Measurements from ENCODE around the gene MEGF11.

MEGF11 gene

GRCh38 chr15:65926459-65926858 is 327.1 kb downstream of the MEGF11 start:
- no peaks in the 10 kb centered on the region for H3K36me3 ChIP-seq (ENCODE audit: insufficient read depth, low read length)
- H4K20me1 ChIP-seq (ENCODE audit: insufficient read depth, low read length, poor library complexity, severe bottlenecking) = no peaks in the 10 kb centered on the region
- H3K9ac ChIP-seq (ENCODE audit: low read depth, low read length, poor library complexity, severe bottlenecking) = no peak overlapping the region
- H3K4me1 ChIP-seq (ENCODE audit: insufficient read depth, low read length, poor library complexity, severe bottlenecking) = no peaks in the 10 kb centered on the region
- no peaks in the 10 kb centered on the region for H3K9me3 ChIP-seq (ENCODE audit: insufficient read depth, low read depth, low read length)
- H3K79me2 ChIP-seq (ENCODE audit: insufficient read depth, low read length) = no peaks in the 10 kb centered on the region
- no peaks in the 10 kb centered on the region for H3K9me2 ChIP-seq (replicated peaks; ENCODE audit: low read depth, low read length)
- H3K4me3 ChIP-seq (ENCODE audit: low read length, poor library complexity, severe bottlenecking) = no peak overlapping the region
- H3F3A ChIP-seq (ENCODE audit: low read depth) = no peaks in the 10 kb centered on the region
- H3K27me3 ChIP-seq (ENCODE audit: insufficient read depth, low read length, poor library complexity, severe bottlenecking) = no peaks in the 10 kb centered on the region
- no peak overlapping the region for H2AFZ ChIP-seq (ENCODE audit: low read length)
- TF ChIP-seq CTCF (conservative IDR thresholded peaks at IDR 0.05; ENCODE audit: low read length) = no peak
- no peak for TF ChIP-seq EZH2phosphoT487 (IDR thresholded peaks at IDR 0.05; ENCODE audit: borderline replicate concordance)
- no peak overlapping the region for H3K4me2 ChIP-seq (ENCODE audit: low read depth, low read length, poor library complexity, severe bottlenecking)

GRCh38 chr15:65925338-65925737 is 328.2 kb downstream of the MEGF11 start:
- TF ChIP-seq CTCF (conservative IDR thresholded peaks at IDR 0.05; ENCODE audit: low read length) = no peak
- no peak for TF ChIP-seq EZH2phosphoT487 (IDR thresholded peaks at IDR 0.05; ENCODE audit: borderline replicate concordance)

GRCh38 chr15:65924004-65924403 is 329.5 kb downstream of the MEGF11 start:
- Histone ChIP-seq H3K9me2 (replicated peaks; ENCODE audit: low read depth, low read length) (no peaks in the 10 kb centered on the region), H3K9me3 (ENCODE audit: insufficient read depth, low read depth, low read length) (no peaks in the 10 kb centered on the region), H2AFZ (ENCODE audit: low read length) (no peak overlapping the region), H3K36me3 (ENCODE audit: insufficient read depth, low read length) (no peaks in the 10 kb centered on the region), H3K4me3 (ENCODE audit: low read length, poor library complexity, severe bottlenecking) (no peak overlapping the region), H3K79me2 (ENCODE audit: insufficient read depth, low read length) (no peaks in the 10 kb centered on the region), H3K4me1 (ENCODE audit: insufficient read depth, low read length, poor library complexity, severe bottlenecking) (no peaks in the 10 kb centered on the region), H3F3A (ENCODE audit: low read depth) (no peaks in the 10 kb centered on the region), H3K4me2 (ENCODE audit: low read depth, low read length, poor library complexity, severe bottlenecking) (no peak overlapping the region), H4K20me1 (ENCODE audit: insufficient read depth, low read length, poor library complexity, severe bottlenecking) (no peaks in the 10 kb centered on the region), H3K9ac (ENCODE audit: low read depth, low read length, poor library complexity, severe bottlenecking) (no peak overlapping the region), H3K27me3 (ENCODE audit: insufficient read depth, low read length, poor library complexity, severe bottlenecking) (no peaks in the 10 kb centered on the region)
- TF ChIP-seq EZH2phosphoT487 (IDR thresholded peaks at IDR 0.05; ENCODE audit: borderline replicate concordance) (no peak), CTCF (conservative IDR thresholded peaks at IDR 0.05; ENCODE audit: low read length) (no peak)

More at GRCh38 chr15:65925338-65925737, 328.2 kb downstream of the MEGF11 start:
- no peaks in the 10 kb centered on the region for H4K20me1 ChIP-seq (ENCODE audit: insufficient read depth, low read length, poor library complexity, severe bottlenecking)
- H3F3A ChIP-seq (ENCODE audit: low read depth) = no peaks in the 10 kb centered on the region
- no peaks in the 10 kb centered on the region for H3K36me3 ChIP-seq (ENCODE audit: insufficient read depth, low read length)
- no peaks in the 10 kb centered on the region for H3K4me1 ChIP-seq (ENCODE audit: insufficient read depth, low read length, poor library complexity, severe bottlenecking)
- H2AFZ ChIP-seq (ENCODE audit: low read length) = no peak overlapping the region
- no peaks in the 10 kb centered on the region for H3K9me3 ChIP-seq (ENCODE audit: insufficient read depth, low read depth, low read length)
- H3K4me2 ChIP-seq (ENCODE audit: low read depth, low read length, poor library complexity, severe bottlenecking) = no peak overlapping the region
- H3K79me2 ChIP-seq (ENCODE audit: insufficient read depth, low read length) = no peaks in the 10 kb centered on the region
- H3K9ac ChIP-seq (ENCODE audit: low read depth, low read length, poor library complexity, severe bottlenecking) = no peak overlapping the region
- H3K4me3 ChIP-seq (ENCODE audit: low read length, poor library complexity, severe bottlenecking) = no peak overlapping the region
- H3K9me2 ChIP-seq (replicated peaks; ENCODE audit: low read depth, low read length) = no peaks in the 10 kb centered on the region
- H3K27me3 ChIP-seq (ENCODE audit: insufficient read depth, low read length, poor library complexity, severe bottlenecking) = no peaks in the 10 kb centered on the region
